Heart left ventricle (tissue), 16 donors: ENCODE data around the gene NSD1. TPM values are rescaled to one million over a fixed set of nuclear protein-coding genes. Genes with fewer than 3 reads are reported as not detected.
"Not testable (repeated sequence)": the region's sequence is repeated elsewhere in the genome, so short reads cannot be mapped to it uniquely, and the experiment has no call there.

ENCODE experiments used
- ATAC-seq, 4 donors: fragments of 200-7000 bp; cut with Tn5 transposase; one replicate each; pipeline ENCODE4 v1.9.1; 2020 to 2022; ENCODE audit warnings: moderate library complexity in 4 of 4, mild to moderate bottlenecking in 3 of 4, moderate number of reproducible peaks in 1 of 4
- DNase-seq, 5 donors: peaks; one replicate each; pipeline ENCODE4 v3.0.0-alpha.2; 2020
- H3K27ac ChIP-seq, 12 donors: fragments of 200-600 bp; sonication (generic) in 4 of 12; one replicate each; pipeline versions ENCODE4 v1.5.0 to v1.8.0; 2016 to 2022; ENCODE audit warnings: mild to moderate bottlenecking in 2 of 12
- H3K27me3 ChIP-seq, 9 donors: fragments of 200-600 bp; sonication (generic) in 2 of 9; one replicate each; pipeline versions ENCODE4 v1.5.1 to v1.8.0; 2016 to 2022; ENCODE audit warnings: mild to moderate bottlenecking in 3 of 9
- H3K36me3 ChIP-seq, 9 donors: fragments of 200-600 bp; sonication (generic) in 2 of 9; one replicate each; pipeline versions ENCODE4 v1.5.0 to v1.8.0; 2018 to 2022; ENCODE audit warnings: mild to moderate bottlenecking in 2 of 9
- H3K4me1 ChIP-seq, 12 donors: fragments of 200-600 bp; sonication (generic) in 4 of 12; one replicate each; pipeline versions ENCODE4 v1.5.0 to v1.8.0; 2016 to 2022; ENCODE audit warnings: mild to moderate bottlenecking in 3 of 12
- H3K4me3 ChIP-seq, 12 donors: fragments of 200-600 bp; sonication (generic) in 4 of 12; one replicate each; pipeline versions ENCODE4 v1.5.0 to v1.8.0; 2017 to 2022; ENCODE audit warnings: mild to moderate bottlenecking in 9 of 12, moderate library complexity in 4 of 12
- H3K9me3 ChIP-seq, 12 donors: fragments of 200-600 bp; sonication (generic) in 4 of 12; one replicate each; pipeline versions ENCODE4 v1.5.0 to v1.8.0; 2016 to 2022; ENCODE audit warnings: mild to moderate bottlenecking in 1 of 12
- POLR2A ChIP-seq, 2 donors: fragments of 450-650 bp; IDR thresholded peaks; one replicate each; pipeline ENCODE4 v1.6.1; 2017; ENCODE audit warnings: antibody characterized with exemption in 2 of 2, mild to moderate bottlenecking in 2 of 2, moderate library complexity in 2 of 2
- WGBS, 4 donors: extraction: QIAGEN DNeasy Blood & Tissue Kit in 2 of 4; methylation state at CpG; one replicate each; pipeline versions ENCODE4 v1.1.5 to v1.1.7; 2013 to 2018; 5-methylcytosine and 5-hydroxymethylcytosine counted together
- intact Hi-C, 10 donors: fragments of 100-400 bp; cut with DNase I; formaldehyde crosslinking; loops; one replicate each; pipeline versions ENCODE4 v1.11.1 to v1.14.2; 2022
- polyA plus RNA-seq, 2 donors: library from polyadenylated mRNA; stranded (reverse); fragments of 200-250 nt; gene quantifications; one replicate each; pipeline ENCODE4 v1.2.3, GENCODE V29; 2013
- total RNA-seq, 9 donors: library from RNA; depleted of rRNA in 2 of 9; stranded (reverse); fragments of >200 nt in 2 of 9; fragmentation: NEBNext Ultra II Directional in 3 of 9; extraction: Animal tissue kit (Norgen Biotek cat#: 25700) in 3 of 9; gene quantifications; one replicate each; pipeline versions ENCODE4 v1.1.0 to v1.2.4, GENCODE V29; 2016 to 2023
- TF ChIP-seq, protein P1 (sequence below), 12 donors: fragments of 200-600 bp; sonication (generic) in 4 of 12; IDR thresholded peaks; one replicate each; pipeline versions ENCODE4 v1.5.0 to v1.8.0; 2018 to 2022; ENCODE audit warnings: antibody characterized with exemption in 12 of 12, mild to moderate bottlenecking in 5 of 12
- donor health status: ischemic (EF 13 %, LVEDD 7.1; RV severe dilation, severe dysfunction).
- donor health status: healthy with polysubstance abuse.
- donor health status: DM: no; HTN: yes; CAD: no.
- donor health status: DM: no; HTN: no; CAD: no.
- donor health status: ischemic (EF 25% LVEDD 6.9; RV normal size, moderate dysfunction).
- donor health status: ischemic (EF 25% LVEDD 5.7; RV mildly dilated, moderate dysfunction).
- donor health status: healthy.
- donor health status: DM: yes; HTN: yes; CAD: no.
- donor health status: ischemic (EF 35%, LVEDD 5.7; RV mildly dilated, moderate dysfunction).
- donor health status: nonischemic (EF 11% LVEDD 7.7; RV severe dilation, severe dysfunction).
- donor health status: DM: yes; HTN: yes; CAD: no.
- donor health status: PGD.
- donor health status: ischemic (EF 29% LVEDD 5.4; RV normal size, mild dysfunction).
- donor health status: nonischemic (EF 23%, LVEDD 6.1; RV moderate dilation, normal function).

Gene NSD1
- total and polyA plus RNA-seq, 11 donors, result 10.9 to 64.6 (median 43.9) TPM

DNA sequence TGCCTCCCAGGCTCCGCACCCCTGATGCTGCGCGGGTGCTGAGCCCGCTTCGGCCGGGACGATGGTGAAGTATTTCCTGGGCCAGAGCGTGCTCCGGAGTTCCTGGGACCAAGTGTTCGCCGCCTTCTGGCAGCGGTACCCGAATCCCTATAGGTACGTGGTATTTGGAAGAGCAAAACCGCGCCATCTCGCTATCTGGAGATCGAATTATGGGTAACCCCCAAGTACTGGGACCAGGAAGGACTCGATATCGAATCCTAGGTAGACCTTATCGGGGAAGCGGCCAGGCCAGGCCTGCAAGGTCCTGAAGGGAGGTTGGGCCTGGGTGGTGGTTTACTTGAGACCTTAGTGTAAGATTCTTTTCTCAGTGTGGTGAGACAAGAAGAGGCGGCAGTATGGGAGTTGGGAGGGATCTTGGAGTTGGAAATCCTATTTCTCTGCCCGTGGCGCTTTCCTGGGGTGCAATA, 170.4 kb downstream of the NSD1 start:
- DNase-seq (peak in 1 of 5 donors; percentile 25), ATAC-seq (no peak)
- intact Hi-C loops, result loop anchor here in 6 of 10 donors (5.0 to 10.0 kb wide), 4 partner anchors 172 to 192 kb away; partner anchors contain the start of gene NSD1 (in 1 of the 6)
- TF ChIP-seq, protein P1, sequence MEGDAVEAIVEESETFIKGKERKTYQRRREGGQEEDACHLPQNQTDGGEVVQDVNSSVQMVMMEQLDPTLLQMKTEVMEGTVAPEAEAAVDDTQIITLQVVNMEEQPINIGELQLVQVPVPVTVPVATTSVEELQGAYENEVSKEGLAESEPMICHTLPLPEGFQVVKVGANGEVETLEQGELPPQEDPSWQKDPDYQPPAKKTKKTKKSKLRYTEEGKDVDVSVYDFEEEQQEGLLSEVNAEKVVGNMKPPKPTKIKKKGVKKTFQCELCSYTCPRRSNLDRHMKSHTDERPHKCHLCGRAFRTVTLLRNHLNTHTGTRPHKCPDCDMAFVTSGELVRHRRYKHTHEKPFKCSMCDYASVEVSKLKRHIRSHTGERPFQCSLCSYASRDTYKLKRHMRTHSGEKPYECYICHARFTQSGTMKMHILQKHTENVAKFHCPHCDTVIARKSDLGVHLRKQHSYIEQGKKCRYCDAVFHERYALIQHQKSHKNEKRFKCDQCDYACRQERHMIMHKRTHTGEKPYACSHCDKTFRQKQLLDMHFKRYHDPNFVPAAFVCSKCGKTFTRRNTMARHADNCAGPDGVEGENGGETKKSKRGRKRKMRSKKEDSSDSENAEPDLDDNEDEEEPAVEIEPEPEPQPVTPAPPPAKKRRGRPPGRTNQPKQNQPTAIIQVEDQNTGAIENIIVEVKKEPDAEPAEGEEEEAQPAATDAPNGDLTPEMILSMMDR (IDR thresholded peaks at IDR 0.05), result no peak
- TF ChIP-seq POLR2A (IDR thresholded peaks at IDR 0.05), result no peak
- H3K4me1 ChIP-seq, result peaks cover 0 to 90% (median 46%) of the 10 kb centered on the region in 12 donors
- 1 to 2% (median 1%) methylated on average over 20 to 25 of the region's 25 CpGs for WGBS, 4 donors
- H3K4me3 ChIP-seq, result peak overlapping the region; percentile 76 to 100 (median 94)
- no peaks in the 10 kb centered on the region for H3K9me3 ChIP-seq
- H3K36me3 ChIP-seq, result peaks cover 0 to 48% (median 29%) of the 10 kb centered on the region in 9 donors
- no peaks in the 10 kb centered on the region for H3K27me3 ChIP-seq
- H3K27ac ChIP-seq, result peak overlapping the region; percentile 73 to 96 (median 88)

DNA sequence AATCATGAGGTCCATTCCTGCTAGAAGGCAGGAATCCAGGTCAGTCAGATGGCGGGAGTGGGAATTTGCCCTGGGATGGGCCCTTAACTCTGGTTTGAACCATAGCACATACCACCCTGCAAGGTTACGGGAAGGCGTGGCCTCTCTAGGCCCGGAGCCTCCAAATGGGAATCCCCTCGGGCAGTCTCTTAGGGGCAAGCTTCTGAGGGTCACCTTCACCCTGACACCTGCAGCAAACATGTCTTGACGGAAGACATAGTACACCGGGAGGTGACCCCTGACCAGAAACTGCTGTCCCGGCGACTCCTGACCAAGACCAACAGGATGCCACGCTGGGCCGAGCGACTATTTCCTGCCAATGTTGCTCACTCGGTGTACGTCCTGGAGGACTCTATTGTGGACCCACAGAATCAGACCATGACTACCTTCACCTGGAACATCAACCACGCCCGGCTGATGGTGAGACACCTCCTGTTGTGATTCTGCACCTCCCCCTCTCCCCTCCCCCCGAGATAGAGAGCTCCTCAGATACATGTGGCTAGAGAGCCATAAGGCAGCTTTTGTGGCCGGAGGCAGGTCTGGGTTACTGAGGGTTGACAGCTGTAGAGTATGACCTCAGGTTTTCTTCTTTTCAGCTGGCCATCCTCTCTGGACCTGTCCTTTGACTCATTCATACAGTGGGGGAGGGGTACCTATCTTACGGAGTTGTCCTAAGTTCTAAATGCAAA, 171.0 kb downstream of the NSD1 start:
- no peak for TF ChIP-seq POLR2A (IDR thresholded peaks at IDR 0.05)
- Histone ChIP-seq H3K27me3 (no peaks in the 10 kb centered on the region), H3K4me3 (peak overlapping the region in 11 of 12 donors; percentile 76 to 100 (median 94)), H3K27ac (peak overlapping the region in 11 of 12 donors; percentile 79 to 96 (median 89)), H3K4me1 (peaks cover 0 to 90% (median 46%) of the 10 kb centered on the region in 12 donors), H3K36me3 (peaks cover 0 to 49% (median 27%) of the 10 kb centered on the region in 9 donors), H3K9me3 (no peaks in the 10 kb centered on the region)
- DNase-seq (peak in 1 of 5 donors; percentile 30), ATAC-seq (no peak)
- intact Hi-C loops, result loop anchor here in 6 of 10 donors (5.0 to 10.0 kb wide), 4 partner anchors 172 to 192 kb away; partner anchors contain the start of gene NSD1 (in 1 of the 6)
- 33 to 46% (median 35%) methylated on average over 8 to 19 of the region's 19 CpGs for WGBS, 4 donors

DNA sequence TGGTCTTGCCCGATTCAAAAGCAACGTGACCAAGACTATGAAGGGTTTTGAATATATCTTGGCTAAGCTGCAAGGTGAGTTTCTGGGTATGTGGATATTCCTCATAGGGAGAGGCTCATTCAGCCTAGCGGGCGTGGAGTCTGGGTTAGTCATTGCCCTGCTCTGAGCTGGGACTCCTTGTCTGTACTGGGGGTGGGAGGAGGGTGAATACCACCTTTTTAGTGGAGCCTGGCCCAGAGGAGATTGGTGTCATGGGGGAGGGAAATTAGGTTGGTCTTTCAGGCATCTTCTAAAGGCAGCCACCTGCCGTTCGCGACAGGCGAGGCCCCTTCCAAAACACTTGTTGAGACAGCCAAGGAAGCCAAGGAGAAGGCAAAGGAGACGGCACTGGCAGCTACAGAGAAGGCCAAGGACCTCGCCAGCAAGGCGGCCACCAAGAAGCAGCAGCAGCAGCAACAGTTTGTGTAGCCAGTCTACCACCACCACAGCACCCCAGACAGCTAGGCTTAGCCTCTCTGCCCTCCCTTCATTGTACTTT, 172.6 kb downstream of the NSD1 start:
- ATAC-seq, H3K9me3 ChIP-seq, H3K27me3 ChIP-seq: not testable (repeated sequence)
- intact Hi-C loops, result loop anchor here in 3 of 10 donors (10.0 kb wide), 1 partner anchor 191 kb away; no protein-coding TSS in a partner anchor
- peak in 1 of 5 donors; percentile 21 for DNase-seq
- H3K4me3 ChIP-seq, result peak overlapping the region in 1 of 12 donors; percentile 34
- peak overlapping the region in 1 of 12 donors; percentile 88 for H3K27ac ChIP-seq
- WGBS, 4 donors, result 90 to 93% (median 91%) methylated on average over 11 of the region's 11 CpGs
- H3K4me1 ChIP-seq, result peaks cover 0 to 90% (median 37%) of the 10 kb centered on the region in 12 donors
- peaks cover 0 to 43% (median 27%) of the 10 kb centered on the region in 9 donors for H3K36me3 ChIP-seq

DNA sequence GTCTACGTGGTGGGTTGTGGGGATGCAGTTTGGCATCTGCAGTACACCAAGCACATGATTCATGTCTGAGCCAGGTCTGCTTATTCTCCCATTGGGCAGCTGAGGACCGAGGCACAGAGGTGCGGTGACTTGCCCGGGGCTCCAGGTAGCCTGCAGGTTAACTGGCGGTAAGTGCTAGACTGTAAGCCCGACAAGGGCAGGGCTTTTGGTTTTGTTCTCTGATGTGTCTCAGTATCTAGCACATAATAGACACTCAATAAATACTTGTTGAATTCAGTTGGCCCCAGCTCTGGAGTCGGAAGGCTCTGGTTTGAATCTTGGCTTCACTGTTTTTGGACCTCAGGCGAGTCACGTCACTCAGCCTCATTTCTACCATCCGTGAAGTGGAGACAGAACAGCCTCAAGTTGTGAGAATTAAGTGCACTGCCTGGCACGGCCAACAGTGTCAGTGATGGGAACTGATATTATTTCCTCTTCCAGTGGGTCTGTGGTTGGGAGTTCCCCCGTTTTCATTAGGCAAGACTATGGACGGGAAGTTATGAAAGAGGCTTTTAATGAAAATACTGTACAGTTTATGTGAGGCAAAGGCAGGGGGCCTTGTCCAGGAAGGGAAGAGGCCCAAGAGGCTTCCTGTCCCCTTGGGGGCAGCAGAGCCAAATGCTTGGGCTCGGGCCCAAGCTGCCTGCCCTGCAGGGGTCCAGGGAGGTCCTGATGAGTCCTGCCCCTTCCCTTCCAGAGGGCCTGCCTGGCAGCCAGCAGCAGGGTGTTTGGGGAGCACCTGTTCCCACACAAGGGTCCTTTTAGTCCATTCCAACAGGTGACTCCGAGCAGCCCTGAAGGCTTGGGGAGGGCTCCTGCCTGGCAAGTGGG, 173.3 kb downstream of the NSD1 start:
- H3K4me3 ChIP-seq, result peak overlapping the region in 3 of 12 donors; percentile 6 to 40 (median 7)
- H3K27me3 ChIP-seq, result no peaks in the 10 kb centered on the region
- intact Hi-C loops, result loop anchor here in 3 of 10 donors (10.0 kb wide), 1 partner anchor 192 kb away; no protein-coding TSS in a partner anchor
- peaks cover 0 to 35% (median 25%) of the 10 kb centered on the region in 9 donors for H3K36me3 ChIP-seq
- H3K9me3 ChIP-seq, result no peaks in the 10 kb centered on the region
- 72 to 82% (median 78%) methylated on average over 14 to 15 of the region's 15 CpGs for WGBS, 4 donors
- TF ChIP-seq, protein P1 (IDR thresholded peaks at IDR 0.05), result peak in 1 of 12 donors; percentile 21
- TF ChIP-seq POLR2A (IDR thresholded peaks at IDR 0.05), result no peak
- DNase-seq (peak in 2 of 5 donors; percentile 36 to 48), ATAC-seq (peak in 1 of 4 donors; percentile 21)
- peaks cover 0 to 90% (median 37%) of the 10 kb centered on the region in 12 donors for H3K4me1 ChIP-seq
- H3K27ac ChIP-seq, result peak overlapping the region in 5 of 12 donors; percentile 9 to 88 (median 19)
